Inflammatory macrophage treated with lipopolysaccharide for 1 hour (primary cell): ENCODE results near the gene AKAP13.

Source experiments
- DNase-seq, 2 donors: peaks; one replicate each; pipeline ENCODE4 v3.0.0-alpha.2; 2020 to 2022

AKAP13 gene

GRCh38 chr15:85718271-85718971 lies 338.0 kb downstream of the AKAP13 start:
- DNase-seq = no peak

GRCh38 chr15:85718981-85719380 lies 338.6 kb downstream of the AKAP13 start:
- no peak for DNase-seq

DNA sequence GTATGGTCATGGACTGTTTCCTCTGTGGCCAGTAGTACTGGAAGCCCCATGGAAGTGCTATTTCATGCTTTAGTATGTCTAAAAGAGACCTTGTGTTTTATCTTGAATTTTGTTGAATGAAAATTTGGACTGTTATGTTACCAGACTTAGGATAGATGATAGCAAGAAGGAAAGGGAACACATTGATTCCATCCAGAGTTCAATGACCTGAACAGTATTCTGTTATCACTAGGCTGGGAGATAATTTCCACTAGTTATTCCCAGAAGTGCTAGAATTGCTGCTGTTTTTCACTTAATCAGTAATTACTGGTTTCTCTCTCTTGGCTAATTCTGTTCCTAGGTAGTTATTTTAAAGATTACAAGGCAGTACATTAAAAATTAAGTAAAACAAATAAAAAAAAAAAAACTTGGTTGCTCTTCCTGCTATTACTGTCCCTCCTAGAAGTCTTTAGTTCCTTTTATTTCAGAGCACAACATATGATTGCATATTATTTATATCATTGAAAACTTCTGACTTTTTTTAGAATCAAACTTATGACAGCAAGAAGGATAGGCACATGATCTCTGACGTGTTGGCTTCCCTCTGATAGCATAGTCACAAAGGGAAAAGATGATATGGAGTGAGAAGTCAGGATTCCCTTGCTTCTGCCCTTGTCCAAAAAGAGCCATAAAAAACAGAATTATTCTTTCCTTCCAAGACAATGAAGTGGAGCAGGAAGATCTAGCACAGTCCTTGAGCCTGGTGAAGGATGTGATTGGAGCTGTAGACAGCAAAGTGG lies 342.2 kb downstream of the AKAP13 start:
- DNase-seq = peak in 1 of 2 donors; percentile 41

DNA sequence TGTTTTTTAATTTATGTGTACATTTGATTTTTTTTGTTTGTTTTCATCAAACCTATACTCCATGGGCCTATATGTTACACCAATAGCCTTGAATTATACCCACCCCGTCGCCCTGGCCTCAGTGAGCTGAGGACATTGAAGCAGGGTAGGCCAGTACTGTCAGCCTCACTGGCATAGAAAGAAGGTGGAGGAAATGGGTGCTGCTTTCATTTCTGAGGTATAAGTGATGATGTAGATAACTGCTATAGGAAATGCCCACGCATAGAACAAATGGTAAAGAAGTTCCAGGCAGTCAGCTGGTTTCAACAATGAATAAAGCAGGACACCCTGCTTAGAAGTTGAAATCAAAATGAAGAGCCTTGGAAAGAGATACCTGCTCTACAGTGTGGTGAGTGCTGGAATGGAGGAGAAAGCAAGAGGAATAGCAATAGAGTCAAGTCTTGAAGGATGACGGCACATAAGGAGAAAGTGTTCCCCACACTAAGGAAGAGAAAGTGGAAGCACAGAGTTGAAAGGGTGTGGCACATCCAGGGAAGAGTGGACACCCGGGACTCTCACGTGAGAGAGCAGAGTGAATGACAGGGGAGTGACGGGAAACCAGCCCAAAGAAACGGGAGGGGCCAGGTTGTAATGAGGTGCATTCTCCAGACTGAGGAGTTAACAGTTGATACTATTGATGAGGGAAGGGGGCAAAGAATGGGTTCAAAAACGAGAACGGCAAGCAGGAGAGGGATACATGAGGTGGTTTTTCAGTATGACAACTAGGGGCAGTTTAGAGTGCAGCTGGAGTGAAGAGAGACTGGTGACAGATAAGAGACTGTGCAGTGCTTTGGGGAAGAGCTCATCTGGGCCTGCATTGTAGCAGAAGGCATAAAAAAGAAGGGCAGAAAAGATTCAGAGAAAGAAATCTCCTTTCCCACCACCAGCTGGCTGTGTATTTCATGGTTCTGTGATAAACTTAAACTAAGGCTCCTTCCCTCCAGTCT lies 343.9 kb downstream of the AKAP13 start:
- DNase-seq = no peak

DNA sequence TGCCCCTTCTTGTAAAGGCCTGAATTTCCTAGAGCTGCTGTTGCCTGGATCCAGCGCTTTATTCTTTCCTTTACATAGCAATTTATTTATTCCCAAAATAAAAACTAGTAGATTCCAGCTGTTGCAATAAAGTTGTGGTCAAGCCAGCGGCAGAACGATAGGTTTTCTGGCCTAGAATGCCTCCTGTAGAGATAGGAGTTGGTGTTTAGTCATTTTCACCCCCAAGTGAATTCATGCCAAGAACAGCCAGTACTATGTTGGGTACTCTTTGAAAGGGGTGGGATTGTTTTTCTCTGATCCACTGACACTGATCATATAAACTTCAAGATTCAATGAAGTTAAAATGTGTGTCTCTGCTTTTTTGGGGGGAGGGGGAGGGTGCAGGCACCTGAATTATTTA lies 344.6 kb downstream of the AKAP13 start:
- DNase-seq = no peak

DNA sequence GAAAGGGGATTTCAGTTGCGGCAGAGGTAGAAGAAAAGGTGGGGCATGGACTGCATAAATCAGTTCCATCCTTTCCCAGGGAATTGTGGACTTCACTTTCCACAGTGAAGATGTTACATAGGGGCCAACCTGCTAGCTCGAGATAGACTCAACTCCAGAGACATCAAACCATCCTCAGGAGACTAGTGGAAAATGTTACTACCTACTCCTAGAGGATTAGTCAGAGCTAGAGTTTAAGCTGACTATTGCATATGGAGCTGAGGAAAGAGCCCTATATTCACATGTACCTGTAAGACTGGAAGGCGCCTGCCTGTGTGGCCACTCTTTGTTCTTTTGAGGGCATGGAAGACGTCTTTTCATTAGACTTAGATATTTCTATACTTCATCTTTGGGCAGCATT lies 345.2 kb downstream of the AKAP13 start:
- DNase-seq = no peak

GRCh38 chr15:85726454-85726853 lies 346.1 kb downstream of the AKAP13 start:
- no peak for DNase-seq

DNA sequence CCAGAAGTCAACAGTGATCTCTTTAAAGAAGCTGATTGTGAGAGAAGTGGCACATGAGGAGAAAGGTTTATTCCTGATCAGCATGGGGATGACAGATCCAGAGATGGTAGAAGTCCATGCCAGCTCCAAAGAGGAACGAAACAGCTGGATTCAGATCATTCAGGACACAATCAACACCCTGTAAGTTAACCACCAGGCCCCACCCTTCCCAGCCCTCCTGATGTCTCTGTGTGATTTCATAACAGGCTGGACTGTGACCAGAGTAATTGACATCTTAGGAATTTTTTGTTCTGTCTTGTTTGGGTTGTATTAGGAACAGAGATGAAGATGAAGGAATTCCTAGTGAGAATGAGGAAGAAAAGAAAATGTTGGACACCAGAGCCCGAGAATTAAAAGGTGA lies 346.7 kb downstream of the AKAP13 start:
- no peak for DNase-seq

- peak; percentile 44 to 83 for DNase-seq
Observed at GRCh38 chr15:85730001-85730820, 349.8 kb downstream of the AKAP13 start.

GRCh38 chr15:85733416-85733815 lies 353.0 kb downstream of the AKAP13 start:
- DNase-seq = no peak

DNA sequence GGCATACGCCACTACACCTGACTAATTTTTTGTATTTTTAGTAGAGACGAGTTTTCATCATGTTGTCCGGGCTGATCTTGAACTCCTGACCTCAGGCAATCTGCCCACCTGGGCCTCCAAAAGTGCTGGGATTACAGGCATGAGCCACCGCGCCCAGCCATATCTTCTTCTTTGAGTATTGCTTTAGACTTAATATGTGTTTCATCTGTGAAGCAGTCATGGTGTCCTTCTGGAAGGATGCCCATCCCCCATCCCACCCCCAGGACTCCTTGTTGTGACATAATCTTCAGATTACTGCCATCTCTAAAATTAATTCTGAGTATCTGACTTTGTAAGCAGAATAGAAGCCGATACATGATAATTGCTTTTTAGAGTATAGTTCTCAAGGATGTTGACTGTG lies 356.7 kb downstream of the AKAP13 start:
- no peak for DNase-seq

DNA sequence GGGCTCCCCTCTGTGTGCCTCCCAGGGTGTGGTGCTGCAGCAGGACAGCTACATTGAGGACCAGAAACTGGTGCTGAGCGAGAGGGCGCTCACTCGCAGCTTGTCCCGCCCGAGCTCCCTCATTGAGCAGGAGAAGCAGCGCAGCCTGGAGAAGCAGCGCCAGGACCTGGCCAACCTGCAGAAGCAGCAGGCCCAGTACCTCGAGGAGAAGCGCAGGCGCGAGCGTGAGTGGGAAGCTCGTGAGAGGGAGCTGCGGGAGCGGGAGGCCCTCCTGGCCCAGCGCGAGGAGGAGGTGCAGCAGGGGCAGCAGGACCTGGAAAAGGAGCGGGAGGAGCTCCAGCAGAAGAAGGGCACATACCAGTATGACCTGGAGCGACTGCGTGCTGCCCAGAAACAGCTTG lies 360.6 kb downstream of the AKAP13 start:
- no peak for DNase-seq

GRCh38 chr15:85741662-85742061 lies 361.3 kb downstream of the AKAP13 start:
- no peak for DNase-seq

GRCh38 chr15:85742186-85742821 lies 361.9 kb downstream of the AKAP13 start:
- peak in 1 of 2 donors; percentile 6 for DNase-seq

GRCh38 chr15:85743392-85744055 lies 363.1 kb downstream of the AKAP13 start:
- DNase-seq = no peak

DNA sequence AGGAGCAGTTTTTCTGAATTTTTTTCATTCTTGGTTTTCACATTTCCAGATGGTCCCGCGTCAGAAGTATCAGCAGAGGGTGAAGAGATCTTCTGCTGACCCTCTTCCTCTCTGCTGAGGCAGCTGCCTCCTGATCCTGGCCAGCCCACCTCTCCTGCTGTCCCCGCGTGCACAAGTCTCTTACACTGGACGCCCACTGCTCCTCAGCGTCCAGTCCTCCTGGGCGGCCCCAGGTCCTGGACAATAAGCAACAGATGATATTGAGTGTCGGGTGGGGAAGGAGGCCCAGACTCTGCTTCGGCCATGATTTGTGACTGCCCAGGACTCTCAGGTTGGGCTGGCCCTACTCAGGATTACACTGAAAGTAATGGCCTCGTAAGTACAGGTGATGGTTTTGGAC lies 364.2 kb downstream of the AKAP13 start:
- DNase-seq = no peak

GRCh38 chr15:85745023-85745422 lies 364.6 kb downstream of the AKAP13 start:
- no peak for DNase-seq

GRCh38 chr15:85745525-85746150 lies 365.2 kb downstream of the AKAP13 start:
- DNase-seq = no peak

- no peak for DNase-seq
Observed at GRCh38 chr15:85746641-85747040, 366.2 kb downstream of the AKAP13 start.

DNA sequence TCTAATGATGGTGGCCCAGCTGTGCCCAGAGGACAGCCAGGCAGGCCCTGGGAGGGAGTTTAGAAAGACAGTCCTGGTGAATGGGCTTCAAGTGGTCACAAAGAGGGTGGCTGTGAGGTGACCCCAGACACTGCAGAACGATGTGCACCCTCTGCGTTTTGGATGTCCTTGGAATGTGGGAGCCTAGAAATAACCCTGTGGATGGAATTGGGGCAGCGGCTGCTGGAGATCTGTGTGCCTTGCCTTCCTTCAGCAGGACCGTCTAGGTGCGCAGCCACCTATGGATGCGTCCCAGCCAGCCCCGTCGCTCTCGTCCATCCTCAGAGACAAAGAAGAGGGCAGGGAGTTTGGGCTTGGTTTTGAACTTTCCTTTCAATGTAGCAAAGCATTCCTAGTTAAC lies 367.8 kb downstream of the AKAP13 start:
- no peak for DNase-seq

DNA sequence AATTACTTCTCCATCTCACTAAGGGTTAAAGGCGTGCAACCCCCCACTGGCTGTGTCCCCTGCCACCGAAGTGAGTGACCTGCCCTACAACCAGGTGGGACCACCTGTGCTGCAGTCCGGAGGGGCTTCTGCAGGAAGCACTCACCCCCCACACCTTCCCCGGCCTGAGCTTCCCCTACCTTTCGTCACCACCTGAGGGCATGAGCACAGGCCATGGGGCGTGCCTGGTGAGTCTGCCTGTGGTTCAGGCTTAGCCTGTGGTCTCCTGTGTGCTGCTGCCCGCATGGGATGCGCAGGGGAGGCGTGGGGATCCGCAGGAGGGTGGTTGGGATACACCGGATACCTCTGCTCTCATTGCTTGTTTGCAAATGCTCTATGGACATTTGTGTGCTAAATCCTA lies 368.3 kb downstream of the AKAP13 start:
- no peak for DNase-seq
